Panc1 (cell line): ENCODE results near the gene LRP5. TPM values are rescaled to one million over a fixed set of nuclear protein-coding genes. Genes with fewer than 3 reads are reported as not detected.

Experiments used
- ATAC-seq: fragments of 200-7000 bp; cut with Tn5 transposase; 2 replicates; pipeline ENCODE4 v1.9.1; 2020; ENCODE audit warnings: mild to moderate bottlenecking, moderate library complexity
- BruUV-seq: library from RNA; stranded (reverse); fragments of 400-500 nt; replicated peaks from 2 replicates; lab custom pipeline; 2021; lab: Mats Ljungman, UMichigan
- CTCF ChIA-PET: fragments of 300-600 bp; sonication (Branson Sonifier 250); formaldehyde crosslinking; loops from one replicate; lab custom pipeline; 2022; ENCODE audit warnings: antibody characterized with exemption; lab: Charles Lee
- POLR2A ChIA-PET: fragments of 300-600 bp; sonication (Branson Sonifier 250); formaldehyde crosslinking; loops from one replicate; lab custom pipeline; 2022; ENCODE audit warnings: antibody characterized with exemption; lab: Charles Lee
- DNase-seq: peaks from one replicate; pipeline ENCODE4 v3.0.0-alpha.2; 2010; ENCODE audit warnings: low read depth, low spot score
- H3K27ac ChIP-seq: 2 replicates; pipeline ENCODE4 v1.5.1; 2011; ENCODE audit warnings: mild to moderate bottlenecking, low read length, inconsistent platforms
- H3K27me3 ChIP-seq: fragments of 200-500 bp; sonication (Bioruptor generic); 2 replicates; pipeline ENCODE4 v1.6.0; 2014; ENCODE audit warnings: low read length, inconsistent platforms; ENCODE audit not compliant: control insufficient read depth, insufficient read depth
- H3K36me3 ChIP-seq: fragments of 200-500 bp; sonication (Bioruptor generic); 2 replicates; pipeline ENCODE4 v1.5.1; 2014; ENCODE audit warnings: inconsistent platforms, mild to moderate bottlenecking, low read length, moderate library complexity; ENCODE audit not compliant: control insufficient read depth, insufficient read depth
- H3K4me1 ChIP-seq: 2 replicates; pipeline ENCODE4 v1.5.1; 2011; ENCODE audit warnings: inconsistent platforms, mild to moderate bottlenecking, low read length, moderate library complexity; ENCODE audit not compliant: control insufficient read depth, insufficient read depth
- H3K4me3 ChIP-seq, 2 experiments: 2 replicates each; pipeline ENCODE4 v1.5.1; 2011 to 2012; ENCODE audit warnings: low read depth in 2 of 2, low read length in 2 of 2, mild to moderate bottlenecking in 2 of 2, inconsistent platforms in 1 of 2, moderate library complexity in 1 of 2
- H3K9me3 ChIP-seq: fragments of 200-500 bp; sonication (Bioruptor generic); 2 replicates; pipeline ENCODE4 v1.5.1; 2014; ENCODE audit warnings: low read depth, mild to moderate bottlenecking, inconsistent platforms, low read length, moderate library complexity; ENCODE audit not compliant: control insufficient read depth, insufficient read depth
- POLR2AphosphoS5 ChIP-seq: IDR thresholded peaks from 2 replicates; pipeline ENCODE4 v1.6.1; 2012; ENCODE audit warnings: mild to moderate bottlenecking, low read depth, low read length, moderate library complexity
- SIN3A ChIP-seq: IDR thresholded peaks from 2 replicates; pipeline ENCODE4 v1.6.1; 2012; ENCODE audit warnings: low read depth, mild to moderate bottlenecking, low read length, moderate library complexity, borderline replicate concordance; ENCODE audit not compliant: insufficient read depth
- TCF7L2 ChIP-seq: IDR thresholded peaks from 2 replicates; pipeline ENCODE4 v1.6.1; 2011; ENCODE audit warnings: mild to moderate bottlenecking, low read depth, low read length, inconsistent platforms
- in situ Hi-C: cut with HindIII; loops from 2 replicates; pipeline ENCODE4 v1.10.0; 2016; ENCODE audit warnings: low sequenced_read_pairs, low pct_unique_long_range_greater_than_20kb
- intact Hi-C: fragments of 100-400 bp; cut with micrococcal nuclease; formaldehyde crosslinking; loops from one replicate; pipeline ENCODE4 v1.10.0; 2022; ENCODE audit not compliant: unreplicated experiment
- total RNA-seq: library from RNA; stranded (reverse); gene quantifications from one replicate; pipeline ENCODE4 v1.2.1, GENCODE V29; 2021; ENCODE audit not compliant: unreplicated experiment
- TF ChIP-seq, protein P1 (sequence below), 2 experiments: IDR thresholded peaks; 2 replicates each; pipeline ENCODE4 v1.6.1; 2011 to 2012; ENCODE audit warnings: low read depth in 2 of 2, control low read depth in 1 of 2, low read length in 1 of 2, mild to moderate bottlenecking in 1 of 2, moderate library complexity in 1 of 2; ENCODE audit not compliant: insufficient read depth in 1 of 2
- TF ChIP-seq, protein P2 (sequence below): fragments of 450-650 bp; IDR thresholded peaks from 2 replicates; pipeline ENCODE4 v1.5.1; 2017; ENCODE audit warnings: mild to moderate bottlenecking

LRP5 gene
- total RNA-seq, 1 experiment from 2014 or later: 171 TPM

DNA sequence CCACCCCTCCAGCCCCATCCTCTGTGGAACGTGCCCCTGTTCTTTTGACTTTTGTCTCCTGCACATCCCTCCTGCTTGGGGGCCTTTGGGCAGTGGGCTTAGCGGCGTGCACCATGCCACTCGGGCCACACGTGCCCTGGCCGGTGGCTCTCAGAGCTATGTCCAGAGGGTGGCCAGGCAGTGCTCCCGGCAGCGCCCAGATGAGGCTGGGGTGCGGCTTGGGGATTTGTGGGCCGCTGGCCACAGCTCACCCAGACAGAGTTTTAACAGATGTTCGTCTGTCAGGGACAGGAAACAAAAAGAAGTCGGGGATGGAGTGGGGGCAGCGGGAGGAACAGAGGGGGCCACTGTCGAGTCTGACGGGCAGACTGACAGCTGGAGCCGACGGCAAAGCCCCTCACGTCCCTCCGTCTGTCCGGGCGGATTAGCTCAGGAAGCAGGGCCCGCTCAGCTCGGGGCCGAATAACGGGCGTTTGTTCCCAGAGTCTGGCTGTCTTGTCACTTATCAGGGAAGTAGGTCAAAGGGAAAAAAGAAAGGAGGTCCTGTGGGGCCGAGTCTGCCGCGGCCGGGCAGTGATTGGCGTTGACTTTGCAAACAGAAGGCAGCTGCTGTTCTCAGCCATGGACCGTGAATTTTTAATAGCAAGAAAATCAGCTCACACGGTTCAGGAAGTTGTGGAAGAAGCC, 61.6 kb downstream of the LRP5 start:
- in situ Hi-C loops (no loop called here), intact Hi-C loops (no loop called here)
- ChIA-PET POLR2A (interaction anchor here (0.5 to 0.6 kb wide), 2 partner anchors 9 to 696 kb away, joined by 3 to 5 read pairs; no protein-coding TSS in a partner anchor), CTCF (interaction anchor here (0.6 kb wide), 1 partner anchor 75 kb away, joined by 6 read pairs; no protein-coding TSS in a partner anchor)
- no peaks in the 10 kb centered on the region for H3K9me3 ChIP-seq
- no TSS peak for BruUV-seq
- H3K4me1 ChIP-seq: peaks cover 78% of the 10 kb centered on the region
- peak overlapping the region; percentile 81 for H3K27ac ChIP-seq
- TF ChIP-seq, protein P1, sequence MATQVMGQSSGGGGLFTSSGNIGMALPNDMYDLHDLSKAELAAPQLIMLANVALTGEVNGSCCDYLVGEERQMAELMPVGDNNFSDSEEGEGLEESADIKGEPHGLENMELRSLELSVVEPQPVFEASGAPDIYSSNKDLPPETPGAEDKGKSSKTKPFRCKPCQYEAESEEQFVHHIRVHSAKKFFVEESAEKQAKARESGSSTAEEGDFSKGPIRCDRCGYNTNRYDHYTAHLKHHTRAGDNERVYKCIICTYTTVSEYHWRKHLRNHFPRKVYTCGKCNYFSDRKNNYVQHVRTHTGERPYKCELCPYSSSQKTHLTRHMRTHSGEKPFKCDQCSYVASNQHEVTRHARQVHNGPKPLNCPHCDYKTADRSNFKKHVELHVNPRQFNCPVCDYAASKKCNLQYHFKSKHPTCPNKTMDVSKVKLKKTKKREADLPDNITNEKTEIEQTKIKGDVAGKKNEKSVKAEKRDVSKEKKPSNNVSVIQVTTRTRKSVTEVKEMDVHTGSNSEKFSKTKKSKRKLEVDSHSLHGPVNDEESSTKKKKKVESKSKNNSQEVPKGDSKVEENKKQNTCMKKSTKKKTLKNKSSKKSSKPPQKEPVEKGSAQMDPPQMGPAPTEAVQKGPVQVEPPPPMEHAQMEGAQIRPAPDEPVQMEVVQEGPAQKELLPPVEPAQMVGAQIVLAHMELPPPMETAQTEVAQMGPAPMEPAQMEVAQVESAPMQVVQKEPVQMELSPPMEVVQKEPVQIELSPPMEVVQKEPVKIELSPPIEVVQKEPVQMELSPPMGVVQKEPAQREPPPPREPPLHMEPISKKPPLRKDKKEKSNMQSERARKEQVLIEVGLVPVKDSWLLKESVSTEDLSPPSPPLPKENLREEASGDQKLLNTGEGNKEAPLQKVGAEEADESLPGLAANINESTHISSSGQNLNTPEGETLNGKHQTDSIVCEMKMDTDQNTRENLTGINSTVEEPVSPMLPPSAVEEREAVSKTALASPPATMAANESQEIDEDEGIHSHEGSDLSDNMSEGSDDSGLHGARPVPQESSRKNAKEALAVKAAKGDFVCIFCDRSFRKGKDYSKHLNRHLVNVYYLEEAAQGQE (IDR thresholded peaks at IDR 0.05; ENCODE audit: insufficient read depth in 1 of 2, low read depth in 2 of 2, low read length in 1 of 2): no peak
- no peak for TF ChIP-seq SIN3A
- TF ChIP-seq POLR2AphosphoS5: no peak
- TF ChIP-seq TCF7L2: no peak
- TF ChIP-seq, protein P2, sequence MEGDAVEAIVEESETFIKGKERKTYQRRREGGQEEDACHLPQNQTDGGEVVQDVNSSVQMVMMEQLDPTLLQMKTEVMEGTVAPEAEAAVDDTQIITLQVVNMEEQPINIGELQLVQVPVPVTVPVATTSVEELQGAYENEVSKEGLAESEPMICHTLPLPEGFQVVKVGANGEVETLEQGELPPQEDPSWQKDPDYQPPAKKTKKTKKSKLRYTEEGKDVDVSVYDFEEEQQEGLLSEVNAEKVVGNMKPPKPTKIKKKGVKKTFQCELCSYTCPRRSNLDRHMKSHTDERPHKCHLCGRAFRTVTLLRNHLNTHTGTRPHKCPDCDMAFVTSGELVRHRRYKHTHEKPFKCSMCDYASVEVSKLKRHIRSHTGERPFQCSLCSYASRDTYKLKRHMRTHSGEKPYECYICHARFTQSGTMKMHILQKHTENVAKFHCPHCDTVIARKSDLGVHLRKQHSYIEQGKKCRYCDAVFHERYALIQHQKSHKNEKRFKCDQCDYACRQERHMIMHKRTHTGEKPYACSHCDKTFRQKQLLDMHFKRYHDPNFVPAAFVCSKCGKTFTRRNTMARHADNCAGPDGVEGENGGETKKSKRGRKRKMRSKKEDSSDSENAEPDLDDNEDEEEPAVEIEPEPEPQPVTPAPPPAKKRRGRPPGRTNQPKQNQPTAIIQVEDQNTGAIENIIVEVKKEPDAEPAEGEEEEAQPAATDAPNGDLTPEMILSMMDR: no peak
- no peak for DNase-seq
- H3K4me3 ChIP-seq: no peak overlapping the region
- no peaks in the 10 kb centered on the region for H3K27me3 ChIP-seq
- no peaks in the 10 kb centered on the region for H3K36me3 ChIP-seq
- ATAC-seq: peak; percentile 42

DNA sequence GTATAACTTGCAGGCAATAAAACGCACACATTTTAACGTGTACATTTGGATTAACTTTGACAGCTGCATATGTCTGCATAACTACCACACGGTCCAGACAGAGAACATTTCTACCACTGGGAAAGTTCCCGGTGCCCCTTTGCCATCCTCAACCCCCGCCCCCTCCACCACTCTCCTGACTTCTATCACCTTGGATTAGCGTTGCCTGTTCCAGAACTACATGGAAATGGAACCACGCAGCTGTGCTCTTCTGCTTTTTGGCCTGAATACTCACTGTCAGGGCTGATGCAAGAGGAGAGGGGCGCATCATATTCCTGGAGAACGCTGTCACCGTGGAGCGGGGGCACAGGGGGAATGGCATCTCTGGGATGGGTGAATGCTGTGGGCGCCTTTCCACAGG, 62.1 kb downstream of the LRP5 start:
- peak; percentile 1; the same call in 1 of the 2 replicates for ATAC-seq
- H3K9me3 ChIP-seq: no peaks in the 10 kb centered on the region
- peak overlapping the region; percentile 81 for H3K27ac ChIP-seq
- ChIA-PET CTCF (no interaction called here), POLR2A (no interaction called here)
- no peak for DNase-seq
- no peak overlapping the region for H3K4me3 ChIP-seq
- in situ Hi-C loops (no loop called here), intact Hi-C loops (no loop called here)
- no peaks in the 10 kb centered on the region for H3K27me3 ChIP-seq
- BruUV-seq: no TSS peak
- peaks cover 84% of the 10 kb centered on the region for H3K4me1 ChIP-seq
- H3K36me3 ChIP-seq: no peaks in the 10 kb centered on the region
- TF ChIP-seq SIN3A (no peak), POLR2AphosphoS5 (0 out of 2 replicates have a peak, but pooled peaks have one; percentile 36)

DNA sequence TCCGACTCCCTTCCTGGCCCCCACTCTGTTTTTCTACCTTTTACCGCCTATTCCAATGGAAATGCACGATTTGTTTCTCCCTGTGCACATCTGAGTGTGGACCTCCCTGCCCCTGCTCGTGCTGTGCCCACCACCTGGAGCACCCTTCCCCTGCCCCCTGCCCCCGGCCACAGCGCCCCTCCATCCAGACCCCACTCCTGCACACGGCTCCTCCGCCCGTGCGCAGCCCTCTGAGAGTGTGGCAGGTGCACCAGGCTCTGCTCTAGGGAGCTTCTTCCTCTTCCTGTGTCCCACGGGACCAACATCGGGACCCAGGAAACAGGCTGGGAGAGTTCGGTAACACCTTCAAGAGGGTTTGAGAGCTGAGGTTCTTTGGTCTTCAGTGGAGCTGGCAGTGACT, 62.9 kb downstream of the LRP5 start:
- Histone ChIP-seq H3K27ac (peak overlapping the region; percentile 48), H3K9me3 (no peaks in the 10 kb centered on the region), H3K27me3 (no peaks in the 10 kb centered on the region), H3K4me3 (no peak overlapping the region), H3K4me1 (peaks cover 86% of the 10 kb centered on the region), H3K36me3 (no peaks in the 10 kb centered on the region)
- intact Hi-C loops: no loop called here
- BruUV-seq: no TSS peak
- POLR2A ChIA-PET: no interaction called here
- ATAC-seq (no peak), DNase-seq (no peak)
- TF ChIP-seq TCF7L2: no peak
- TF ChIP-seq, protein P2: no peak
- TF ChIP-seq SIN3A: no peak
- TF ChIP-seq, protein P1 (IDR thresholded peaks at IDR 0.05; ENCODE audit: insufficient read depth in 1 of 2, low read depth in 2 of 2, low read length in 1 of 2): no peak
- no peak for TF ChIP-seq POLR2AphosphoS5
- in situ Hi-C loops: no loop called here
- CTCF ChIA-PET: no interaction called here
